GM18511 (cell line): Measurements from ENCODE around the gene SNTG2.
"Not testable (repeated sequence)": the region's sequence is repeated elsewhere in the genome, so short reads cannot be mapped to it uniquely, and the experiment has no call there.

Experiments
- ATAC-seq: cut with Tn5 transposase; IDR thresholded peaks from one replicate; pipeline ENCODE4 v1.9.1; 2021; ENCODE audit warnings: mild to moderate bottlenecking, moderate library complexity; ENCODE audit not compliant: unreplicated experiment

The SNTG2 gene

DNA sequence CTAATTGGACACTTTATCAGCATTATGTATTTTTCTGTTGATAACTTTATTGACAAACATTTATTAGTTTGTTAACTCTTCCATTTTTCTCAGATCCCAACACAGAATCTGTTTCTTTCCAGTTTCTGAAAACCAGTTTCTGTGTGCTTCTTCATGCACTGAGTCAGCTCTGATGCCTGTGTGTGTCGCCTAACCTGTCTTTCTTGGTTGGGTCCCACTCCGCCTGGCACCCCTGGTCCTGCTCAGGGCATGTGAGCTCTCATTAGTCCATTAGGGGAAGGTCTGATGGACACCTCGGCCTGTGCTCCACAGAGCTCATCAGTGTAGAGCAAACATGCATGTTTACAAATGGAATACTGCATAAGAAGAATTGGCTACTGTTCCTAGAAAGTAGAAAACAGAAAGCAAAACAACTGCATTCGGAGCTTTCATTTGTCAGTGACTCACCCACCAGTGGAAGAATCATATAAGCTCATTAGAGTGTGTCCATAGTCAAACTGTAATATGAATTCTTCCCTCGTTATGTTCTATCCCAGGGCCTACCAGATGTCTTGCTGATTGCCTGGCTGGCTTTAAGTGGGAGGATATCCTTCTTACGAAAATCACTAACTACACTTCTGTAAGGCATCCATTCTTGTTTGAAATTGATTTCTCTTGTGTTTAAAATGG, 137.7 kb downstream of the SNTG2 start:
- no peak for ATAC-seq

DNA sequence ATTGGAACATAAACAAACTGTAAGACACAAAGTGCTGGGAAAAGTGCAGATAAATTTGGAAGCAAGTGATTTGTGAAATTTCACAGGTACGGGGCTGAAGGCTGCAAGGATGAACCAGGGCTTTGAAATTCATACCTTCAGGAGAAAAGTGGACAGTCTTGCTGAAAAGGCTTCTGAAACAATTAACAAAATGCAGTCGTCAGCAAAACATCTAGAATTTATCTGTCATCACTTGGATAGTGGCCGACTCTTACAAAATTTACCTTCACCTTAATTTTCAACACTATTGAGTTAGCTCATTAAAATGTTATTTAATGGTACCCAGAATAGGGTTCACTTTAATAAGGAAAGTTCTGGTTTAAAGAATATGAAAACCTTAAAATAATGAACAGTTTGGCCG, 138.3 kb downstream of the SNTG2 start:
- no peak for ATAC-seq

- no peak for ATAC-seq
Measured at GRCh38 chr2:1091895-1092585, 141.4 kb downstream of the SNTG2 start.

DNA sequence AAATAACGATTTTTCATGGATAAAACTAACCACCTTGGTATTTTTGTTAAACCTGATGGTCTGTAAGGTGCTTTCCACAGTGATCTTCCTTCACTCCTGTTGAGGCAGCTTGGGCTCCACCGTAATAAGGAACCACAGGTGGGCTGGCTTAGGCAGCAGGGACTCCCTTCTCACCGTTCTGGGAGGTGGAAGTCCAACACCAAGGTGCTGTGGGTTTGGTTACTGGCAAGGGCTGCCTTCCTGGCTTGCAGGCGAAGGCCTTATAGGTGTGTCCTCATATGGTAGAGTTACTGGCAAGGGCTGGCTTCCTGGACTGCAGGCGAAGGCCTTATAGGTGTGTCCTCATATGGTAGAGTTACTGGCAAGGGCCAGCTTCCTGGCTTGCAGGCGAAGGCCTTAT, 143.0 kb downstream of the SNTG2 start:
- not testable (repeated sequence) for ATAC-seq

- no peak for ATAC-seq
Measured at GRCh38 chr2:1097101-1097500, 146.5 kb downstream of the SNTG2 start.

GRCh38 chr2:1099418-1099817, 148.8 kb downstream of the SNTG2 start:
- no peak for ATAC-seq

DNA sequence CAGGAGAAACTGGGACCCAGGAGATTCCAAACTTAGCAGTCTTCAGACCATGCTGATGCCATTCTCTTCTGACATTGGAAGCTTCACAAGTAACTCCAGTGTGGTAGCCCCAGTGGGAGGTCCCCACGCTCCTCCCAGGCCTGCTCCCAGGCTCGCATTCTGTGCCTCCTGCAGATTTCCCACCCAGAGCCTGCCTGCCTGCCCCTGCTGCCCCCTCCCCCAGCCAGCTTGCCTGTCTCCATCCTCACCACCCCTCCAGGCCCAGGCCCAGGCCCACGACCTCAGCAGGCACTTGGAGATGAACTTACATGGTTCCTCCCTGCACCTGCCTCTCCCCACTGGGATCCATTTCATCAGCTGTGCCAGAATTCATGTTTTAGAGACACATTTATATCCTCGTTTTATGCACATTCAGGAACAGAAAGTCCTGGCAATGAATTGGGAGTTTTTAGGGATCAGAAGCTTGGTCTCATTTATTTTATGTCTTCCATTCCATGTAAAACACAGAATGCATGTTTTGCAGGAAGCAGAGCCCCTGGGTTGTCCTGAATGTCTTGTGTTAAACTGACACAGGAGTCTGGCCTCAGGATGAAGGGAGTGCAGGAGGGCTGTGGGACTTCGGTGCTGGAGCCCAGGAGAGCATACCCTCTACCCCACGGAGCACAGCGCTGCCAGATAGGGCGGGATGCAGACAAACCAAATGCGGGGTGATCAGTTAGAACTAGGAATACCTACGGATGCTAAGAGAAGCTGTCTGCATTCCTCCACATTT, 150.5 kb downstream of the SNTG2 start:
- ATAC-seq = no peak

GRCh38 chr2:1101982-1102590, 151.4 kb downstream of the SNTG2 start:
- no peak for ATAC-seq

DNA sequence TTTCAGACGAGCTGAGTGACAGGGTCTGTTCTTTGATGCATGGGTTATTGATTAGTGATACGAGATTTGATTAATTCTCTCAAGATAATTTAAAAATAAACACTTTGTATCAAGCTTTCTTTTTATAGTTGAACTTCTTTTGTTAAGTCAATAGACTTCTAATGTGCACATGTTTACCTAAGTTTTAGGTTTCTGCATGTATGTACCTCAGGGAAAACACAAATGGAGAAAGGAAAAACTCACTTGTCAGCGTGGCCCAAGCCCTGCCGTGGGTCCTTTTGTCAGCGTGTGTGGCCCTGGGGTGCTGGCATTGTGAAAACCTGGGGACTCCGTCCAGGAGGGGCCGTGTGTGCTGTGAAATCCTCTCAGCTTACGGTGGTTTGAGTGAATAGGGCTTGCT, 153.7 kb downstream of the SNTG2 start:
- no peak for ATAC-seq

DNA sequence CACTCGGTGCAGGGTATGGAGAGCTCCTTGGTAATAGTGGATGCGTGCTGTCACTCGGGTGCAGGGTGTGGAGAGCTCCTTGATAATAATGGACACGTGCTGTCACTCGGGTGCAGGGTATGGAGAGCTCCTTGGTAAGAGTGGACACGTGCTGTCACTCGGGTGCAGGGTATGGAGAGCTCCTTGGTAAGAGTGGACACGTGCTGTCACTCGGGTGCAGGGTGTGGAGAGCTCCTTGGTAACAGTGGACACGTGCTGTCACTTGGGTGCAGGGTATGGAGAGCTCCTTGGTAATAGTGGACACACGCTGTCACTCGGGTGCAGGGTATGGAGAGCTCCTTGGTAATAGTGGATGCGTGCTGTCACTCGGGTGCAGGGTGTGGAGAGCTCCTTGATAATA, 155.7 kb downstream of the SNTG2 start:
- ATAC-seq = not testable (repeated sequence)

GRCh38 chr2:1115843-1116539, 165.3 kb downstream of the SNTG2 start:
- no peak for ATAC-seq

DNA sequence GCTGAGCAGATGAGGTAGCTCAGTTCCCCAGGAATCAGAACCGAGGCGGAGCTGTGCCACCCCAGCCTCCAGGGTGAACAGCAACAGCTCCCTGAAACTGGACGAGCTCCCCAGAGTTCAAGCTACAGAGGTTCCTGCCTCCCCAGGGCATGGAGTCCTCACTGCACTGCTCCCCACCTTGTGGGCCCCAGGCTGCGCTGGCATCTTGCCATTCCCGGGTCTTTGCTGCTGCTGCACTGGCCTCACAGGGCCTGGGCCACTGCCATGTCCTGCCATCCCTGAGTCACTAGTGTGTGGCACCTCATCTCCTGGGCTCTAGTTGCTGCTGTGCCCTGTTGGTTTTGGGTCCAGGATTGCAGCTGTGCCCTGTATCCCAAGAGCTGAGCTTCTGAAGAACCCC, 166.9 kb downstream of the SNTG2 start:
- ATAC-seq = no peak

DNA sequence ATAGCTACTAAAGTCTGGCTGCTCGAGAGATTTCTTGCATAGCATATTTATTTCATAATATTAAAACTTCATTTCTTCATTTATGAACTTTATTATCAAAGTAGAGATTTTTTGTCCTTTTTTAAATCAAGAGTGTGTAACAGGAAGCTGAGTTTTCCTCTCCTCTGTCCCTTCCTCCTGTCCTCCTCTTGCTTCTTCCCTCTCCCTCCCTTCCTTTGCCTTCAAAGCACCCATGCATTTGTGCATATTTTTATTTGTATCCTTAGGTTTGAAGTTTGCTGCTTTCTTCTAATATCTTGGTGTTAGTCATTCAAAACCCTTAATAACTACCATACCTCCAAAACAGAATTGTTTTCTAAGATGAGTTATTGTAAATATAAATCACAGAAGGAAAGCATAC, 174.6 kb downstream of the SNTG2 start:
- no peak for ATAC-seq

GRCh38 chr2:1125633-1126370, 175.2 kb downstream of the SNTG2 start:
- ATAC-seq = no peak

DNA sequence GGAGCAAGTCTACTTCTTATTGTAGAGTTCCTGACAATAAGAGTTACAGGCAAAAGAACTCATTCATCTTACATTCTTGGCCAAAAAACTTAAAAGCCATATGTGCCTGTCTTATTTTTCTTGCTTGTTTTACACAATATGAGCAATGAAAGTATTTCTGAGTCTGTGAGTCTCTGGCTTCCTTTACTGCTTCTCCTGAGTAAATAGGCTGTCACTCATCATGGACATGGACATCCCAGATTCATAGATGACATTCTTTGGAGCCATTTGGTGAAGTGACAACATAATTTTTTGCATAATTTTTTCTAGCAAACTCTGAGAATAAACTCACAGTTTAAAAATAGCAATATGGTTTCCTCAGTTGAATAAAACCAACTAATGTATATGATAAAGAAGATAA, 179.3 kb downstream of the SNTG2 start:
- ATAC-seq = no peak

DNA sequence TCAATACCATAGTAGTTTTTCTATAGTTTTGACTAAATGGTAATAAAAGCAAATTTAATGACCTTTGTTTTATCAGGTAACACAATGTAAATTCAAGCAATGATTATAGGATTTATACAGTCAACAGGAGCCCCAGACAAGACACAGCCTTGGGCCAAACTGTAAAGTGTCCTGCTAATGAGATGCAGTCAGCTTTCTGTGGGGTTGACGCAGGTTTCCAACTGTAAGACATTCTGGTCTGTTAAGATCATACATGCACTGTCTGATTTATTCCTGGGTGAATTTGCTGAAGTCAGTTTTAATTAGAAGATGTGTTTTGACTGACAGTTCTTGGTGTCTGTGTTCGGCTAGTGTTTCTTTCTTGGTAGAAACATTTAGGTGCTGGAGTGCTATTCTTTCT, 180.3 kb downstream of the SNTG2 start:
- no peak for ATAC-seq

- no peak for ATAC-seq
Measured at GRCh38 chr2:1132328-1132969, 181.8 kb downstream of the SNTG2 start.

DNA sequence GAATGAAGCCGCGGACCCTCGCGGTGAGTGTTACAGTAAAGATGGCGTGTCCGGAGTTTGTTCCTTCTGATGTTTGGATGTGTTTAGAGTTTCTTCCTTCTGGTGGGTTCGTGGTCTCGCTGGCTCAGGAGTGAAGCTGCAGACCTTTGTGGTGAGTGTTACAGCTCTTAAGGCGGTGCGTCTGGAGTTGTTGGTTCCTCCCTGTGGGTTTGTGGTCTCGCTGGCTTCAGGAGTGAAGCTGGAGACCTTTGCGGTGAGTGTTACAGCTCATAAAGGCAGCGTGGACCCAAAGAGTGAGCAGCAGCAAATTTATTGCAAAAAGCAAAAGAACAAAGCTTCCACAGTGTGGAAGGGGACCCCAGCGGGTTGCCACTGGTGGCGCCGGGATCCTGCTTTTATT, 183.2 kb downstream of the SNTG2 start:
- ATAC-seq = not testable (repeated sequence)

GRCh38 chr2:1134629-1135028, 184.0 kb downstream of the SNTG2 start:
- no peak for ATAC-seq

DNA sequence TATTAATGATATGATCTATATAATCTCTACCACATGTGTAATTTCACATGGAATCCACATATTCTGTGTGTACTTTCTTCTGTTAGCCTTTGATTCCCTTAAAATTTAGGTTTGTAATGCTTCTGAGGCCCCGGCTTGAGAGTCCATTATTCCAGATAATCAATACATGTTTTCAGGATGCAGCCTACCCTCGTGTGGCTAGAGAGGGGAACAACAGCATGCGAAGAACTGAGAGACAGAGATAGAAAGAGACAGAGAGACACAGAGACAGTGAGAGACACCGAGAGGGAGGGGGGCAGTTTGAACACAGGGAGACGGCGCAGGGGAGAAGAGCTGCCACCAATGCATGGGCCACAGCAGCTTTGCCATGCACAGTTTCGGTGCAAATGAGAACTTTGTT, 185.4 kb downstream of the SNTG2 start:
- ATAC-seq = no peak
